Neural progenitor cell (in vitro differentiated cells): ENCODE data around the gene CASK. TPM values are rescaled to one million over a fixed set of nuclear protein-coding genes. Genes with fewer than 3 reads are reported as not detected.
A peak's percentile ranks its signal among the peaks of the same experiment; 100 is the strongest.

Source experiments
- DNase-seq: peaks from one replicate; pipeline ENCODE4 v3.0.0-alpha.2; 2016; ENCODE audit warnings: low spot score
- H2AFZ ChIP-seq: fragments of 200-600 bp; sonication (generic); replicated peaks from 2 replicates; pipeline ENCODE4 v1.6.1; 2016; ENCODE audit warnings: antibody characterized with exemption
- H3F3A ChIP-seq: fragments of 200-600 bp; sonication (generic); 2 replicates; pipeline ENCODE4 v1.6.1; 2016; ENCODE audit warnings: antibody characterized with exemption, low read depth
- H3K27ac ChIP-seq: fragments of 200-600 bp; sonication (generic); 2 replicates; pipeline ENCODE4 v1.5.1; 2016; ENCODE audit warnings: mild to moderate bottlenecking
- H3K27me3 ChIP-seq: fragments of 200-600 bp; sonication (generic); 2 replicates; pipeline ENCODE4 v1.6.1; 2016; ENCODE audit warnings: mild to moderate bottlenecking, moderate library complexity
- H3K36me3 ChIP-seq: fragments of 200-600 bp; sonication (generic); 2 replicates; pipeline ENCODE4 v1.5.1; 2016
- H3K4me1 ChIP-seq: fragments of 200-600 bp; sonication (generic); 2 replicates; pipeline ENCODE4 v1.6.1; 2016; ENCODE audit warnings: mixed run types
- H3K4me2 ChIP-seq: fragments of 200-600 bp; sonication (generic); 2 replicates; pipeline ENCODE4 v1.6.1; 2016
- H3K4me3 ChIP-seq: fragments of 200-600 bp; sonication (generic); 2 replicates; pipeline ENCODE4 v1.5.1; 2016
- H3K79me2 ChIP-seq: fragments of 200-600 bp; sonication (generic); 2 replicates; pipeline ENCODE4 v1.6.1; 2016; ENCODE audit warnings: low read depth
- H3K9ac ChIP-seq: fragments of 200-600 bp; sonication (generic); 2 replicates; pipeline ENCODE4 v1.6.1; 2016
- H3K9me3 ChIP-seq: fragments of 200-600 bp; sonication (generic); 2 replicates; pipeline ENCODE4 v1.5.1; 2016; ENCODE audit warnings: low read depth
- H4K20me1 ChIP-seq: fragments of 200-600 bp; sonication (generic); 2 replicates; pipeline ENCODE4 v1.6.1; 2016; ENCODE audit warnings: low read depth
- H3K27ac Mint-ChIP-seq: 3 replicates; pipeline ENCODE4 v1.8.0; 2021; ENCODE audit warnings: mixed read lengths
- H3K27me3 Mint-ChIP-seq: 2 replicates; pipeline ENCODE4 v1.8.0; 2022; ENCODE audit warnings: low read depth, mild to moderate bottlenecking, inconsistent platforms, moderate library complexity, mixed read lengths; ENCODE audit not compliant: insufficient read depth
- H3K36me3 Mint-ChIP-seq: 3 replicates; pipeline ENCODE4 v1.8.0; 2021; ENCODE audit warnings: mixed read lengths
- H3K4me1 Mint-ChIP-seq: 3 replicates; pipeline ENCODE4 v1.8.0; 2021; ENCODE audit warnings: mixed read lengths
- H3K4me3 Mint-ChIP-seq: 3 replicates; pipeline ENCODE4 v1.8.0; 2021; ENCODE audit warnings: mild to moderate bottlenecking, moderate library complexity, mixed read lengths
- H3K9me3 Mint-ChIP-seq: 3 replicates; pipeline ENCODE4 v1.8.0; 2020; ENCODE audit warnings: mixed read lengths
- CTCF ChIP-seq: fragments of 200-600 bp; sonication (generic); IDR thresholded peaks from 2 replicates; pipeline ENCODE4 v1.5.1; 2017; ENCODE audit warnings: antibody characterized with exemption, mild to moderate bottlenecking
- EZH2 ChIP-seq: fragments of 200-600 bp; sonication (generic); IDR thresholded peaks from 2 replicates; pipeline ENCODE4 v1.6.1; 2017; ENCODE audit warnings: antibody characterized with exemption, mild to moderate bottlenecking, moderate library complexity
- EZH2phosphoT487 ChIP-seq: fragments of 200-600 bp; sonication (generic); IDR thresholded peaks from 2 replicates; pipeline ENCODE4 v1.6.1; 2017; ENCODE audit warnings: antibody characterized with exemption
- total RNA-seq: library from RNA; depleted of rRNA; stranded (reverse); fragments of >200 nt; gene quantifications from 2 replicates; pipeline ENCODE4 v1.2.3, GENCODE V29; 2015; ENCODE audit warnings: low replicate concordance

CASK gene
- total RNA-seq, 1 donor from 2014 or later: 85.4 TPM

GRCh38 chrX:41863343-41864203, 59.8 kb downstream of the CASK start:
- no peaks in the 10 kb centered on the region for H3K27me3 ChIP-seq
- H3K36me3 ChIP-seq: no peaks in the 10 kb centered on the region
- no peak overlapping the region for H3K4me3 ChIP-seq
- peaks cover 4% of the 10 kb centered on the region for H3K4me1 ChIP-seq
- H4K20me1 ChIP-seq: peaks cover 8% of the 10 kb centered on the region
- Mint-ChIP-seq H3K9me3 (peaks cover 8% of the 10 kb centered on the region), H3K36me3 (no peaks in the 10 kb centered on the region), H3K4me1 (no peaks in the 10 kb centered on the region), H3K4me3 (no peak overlapping the region), H3K27me3 (no peaks in the 10 kb centered on the region), H3K27ac (no peak overlapping the region)
- H2AFZ ChIP-seq: no peak overlapping the region
- no peak overlapping the region for H3K4me2 ChIP-seq
- H3F3A ChIP-seq: no peaks in the 10 kb centered on the region
- DNase-seq: no peak
- no peak overlapping the region for H3K27ac ChIP-seq
- TF ChIP-seq CTCF: no peak
- TF ChIP-seq EZH2phosphoT487: no peak
- no peak for TF ChIP-seq EZH2
- H3K9ac ChIP-seq: no peak overlapping the region
- no peaks in the 10 kb centered on the region for H3K9me3 ChIP-seq
- H3K79me2 ChIP-seq: peaks cover 81% of the 10 kb centered on the region

GRCh38 chrX:41862562-41863184, 60.7 kb downstream of the CASK start:
- Histone ChIP-seq H3K4me3 (no peak overlapping the region), H4K20me1 (peaks cover 14% of the 10 kb centered on the region), H3K4me1 (peaks cover 4% of the 10 kb centered on the region), H3K79me2 (peaks cover 81% of the 10 kb centered on the region), H3K27me3 (no peaks in the 10 kb centered on the region), H3K4me2 (no peak overlapping the region), H3K27ac (no peak overlapping the region), H3K9ac (no peak overlapping the region), H3F3A (no peaks in the 10 kb centered on the region), H3K9me3 (no peaks in the 10 kb centered on the region), H3K36me3 (no peaks in the 10 kb centered on the region), H2AFZ (no peak overlapping the region)
- peaks cover 10% of the 10 kb centered on the region for H3K9me3 Mint-ChIP-seq
- DNase-seq: no peak
- no peaks in the 10 kb centered on the region for H3K27me3 Mint-ChIP-seq
- no peak overlapping the region for H3K27ac Mint-ChIP-seq
- peaks cover 3% of the 10 kb centered on the region for H3K36me3 Mint-ChIP-seq
- H3K4me3 Mint-ChIP-seq: no peak overlapping the region
- TF ChIP-seq EZH2 (no peak), CTCF (no peak), EZH2phosphoT487 (no peak)
- H3K4me1 Mint-ChIP-seq: no peaks in the 10 kb centered on the region

- no peaks in the 10 kb centered on the region for H3K4me1 ChIP-seq
- Mint-ChIP-seq H3K4me1 (no peaks in the 10 kb centered on the region), H3K9me3 (peaks cover 19% of the 10 kb centered on the region), H3K36me3 (peaks cover 10% of the 10 kb centered on the region), H3K27ac (no peak overlapping the region), H3K27me3 (no peaks in the 10 kb centered on the region), H3K4me3 (no peak overlapping the region)
- H2AFZ ChIP-seq: no peak overlapping the region
- no peaks in the 10 kb centered on the region for H3F3A ChIP-seq
- H3K27ac ChIP-seq: no peak overlapping the region
- TF ChIP-seq EZH2: no peak
- TF ChIP-seq CTCF: no peak
- no peak for TF ChIP-seq EZH2phosphoT487
- peaks cover 11% of the 10 kb centered on the region for H3K9me3 ChIP-seq
- peaks cover 10% of the 10 kb centered on the region for H4K20me1 ChIP-seq
- peaks cover 89% of the 10 kb centered on the region for H3K79me2 ChIP-seq
- peaks cover 6% of the 10 kb centered on the region for H3K36me3 ChIP-seq
- no peak overlapping the region for H3K4me3 ChIP-seq
- no peak overlapping the region for H3K4me2 ChIP-seq
- peak; percentile 5 for DNase-seq
- H3K27me3 ChIP-seq: no peaks in the 10 kb centered on the region
- H3K9ac ChIP-seq: no peak overlapping the region
Observed at GRCh38 chrX:41858161-41858775, 65.1 kb downstream of the CASK start.
